ENCODE results near the gene CRKL.
"Not testable (repeated sequence)": the region's sequence is repeated elsewhere in the genome, so short reads cannot be mapped to it uniquely, and the experiment has no call there.

CRKL gene

DNA sequence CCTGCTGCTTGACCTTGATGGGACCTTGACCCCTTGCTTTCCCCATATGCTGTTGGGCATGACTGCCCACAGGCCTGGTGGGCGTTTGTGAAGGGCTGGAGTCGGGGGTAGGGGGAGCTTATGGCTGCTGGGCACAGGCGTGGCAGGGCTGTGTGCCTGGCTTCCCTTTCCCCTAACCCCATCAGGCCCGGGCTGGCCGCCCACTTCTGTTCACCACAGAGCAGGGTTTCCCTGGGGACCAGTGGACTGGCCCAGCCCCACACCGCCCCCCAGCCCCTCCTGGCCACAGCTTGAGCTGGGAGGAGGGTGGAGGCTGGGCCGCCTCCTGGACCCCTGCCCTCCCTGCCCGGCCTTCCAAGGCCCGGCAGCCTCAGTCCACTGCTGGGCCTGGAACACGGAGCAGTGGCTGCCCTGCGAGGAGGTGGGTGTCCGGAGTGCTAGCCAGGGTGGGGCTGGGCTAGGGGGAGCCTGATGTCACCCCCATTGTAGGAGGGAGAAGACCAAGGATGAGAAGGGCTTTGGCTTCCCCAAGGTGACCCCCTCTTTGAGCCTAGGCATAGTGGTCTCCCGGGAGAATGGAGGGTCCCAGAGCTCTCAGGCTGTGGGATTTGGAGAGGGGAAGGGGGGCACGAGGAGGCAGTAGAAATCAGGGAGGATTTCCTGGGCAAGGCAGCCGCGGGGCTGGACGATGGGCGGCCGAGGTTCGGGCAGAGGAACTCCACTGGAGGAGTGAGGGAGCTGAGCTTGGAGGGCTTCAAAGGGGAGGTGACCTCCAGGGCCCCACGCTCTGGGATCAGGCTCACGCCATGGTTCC is 49.9 kb downstream of the CRKL start, which contains the start of gene AIFM3:
Gene AIFM3 (plus strand): TSS at position 373 of the 814 bp plus-strand sequence. CDS start 690 bp downstream, outside the sequence.
- DNase-seq (ENCODE audit: low read depth, low spot score) = no peak

DNA sequence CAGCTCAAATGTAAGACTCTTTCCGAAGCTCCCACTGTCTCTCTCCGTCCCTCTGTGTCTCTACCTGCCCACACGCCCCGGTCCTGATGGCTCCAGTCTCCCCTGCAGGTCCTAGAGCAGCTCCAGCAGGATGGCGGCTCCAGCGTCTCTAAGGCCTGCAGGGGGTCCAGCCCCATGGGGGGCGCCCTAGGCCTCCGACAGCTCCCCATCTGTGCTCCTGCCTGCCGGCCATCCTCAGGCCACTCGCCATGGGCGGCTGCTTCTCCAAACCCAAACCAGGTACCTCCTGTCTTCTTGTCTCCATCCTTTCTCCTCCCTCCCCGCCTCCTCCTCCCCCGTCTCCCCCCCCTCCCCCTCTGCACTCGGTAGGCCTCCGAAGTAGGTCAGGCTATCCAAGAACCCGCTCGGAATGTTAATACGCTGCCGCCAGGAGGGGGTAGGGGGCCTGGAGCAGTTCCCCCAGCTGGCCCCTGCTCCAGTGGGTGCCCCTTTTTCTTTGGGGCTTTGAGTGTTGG is 50.5 kb downstream of the CRKL start:
- DNase-seq (ENCODE audit: low read depth, low spot score) = no peak

DNA sequence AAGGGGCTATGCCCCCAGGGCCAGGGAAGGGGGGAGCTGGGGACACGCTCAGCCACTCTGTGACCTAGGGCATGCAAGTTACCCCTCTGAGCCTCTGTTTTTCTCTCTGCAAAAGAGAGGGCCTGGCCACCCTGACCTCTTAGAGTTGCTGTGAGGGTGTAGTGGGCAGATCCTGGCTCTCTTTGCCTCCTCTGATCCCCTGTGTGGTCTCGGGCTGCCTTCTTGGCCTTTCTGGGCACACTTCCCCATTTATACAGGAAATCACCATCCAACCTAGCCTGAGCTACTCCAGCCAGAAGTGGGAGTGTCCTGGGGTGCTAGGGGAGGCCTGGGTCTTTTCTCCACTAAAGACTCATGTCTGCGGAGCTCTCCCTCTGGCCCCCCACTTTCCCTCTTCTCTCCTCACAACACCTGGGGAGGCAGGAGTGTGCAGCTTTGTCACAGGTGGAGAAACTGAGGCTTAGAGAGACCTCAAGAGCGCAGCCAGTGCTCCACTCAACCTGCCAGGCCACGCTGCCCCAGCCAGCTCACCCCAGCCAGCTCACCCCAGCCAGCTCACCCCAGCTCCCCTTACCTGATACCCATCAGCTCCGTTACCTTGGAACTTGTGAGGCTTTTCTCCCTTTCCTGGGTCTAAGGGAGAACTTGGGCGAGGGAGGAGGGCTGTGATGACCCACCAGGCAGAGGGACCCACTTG is 51.2 kb downstream of the CRKL start:
- DNase-seq (ENCODE audit: low read depth, low spot score) = no peak

DNA sequence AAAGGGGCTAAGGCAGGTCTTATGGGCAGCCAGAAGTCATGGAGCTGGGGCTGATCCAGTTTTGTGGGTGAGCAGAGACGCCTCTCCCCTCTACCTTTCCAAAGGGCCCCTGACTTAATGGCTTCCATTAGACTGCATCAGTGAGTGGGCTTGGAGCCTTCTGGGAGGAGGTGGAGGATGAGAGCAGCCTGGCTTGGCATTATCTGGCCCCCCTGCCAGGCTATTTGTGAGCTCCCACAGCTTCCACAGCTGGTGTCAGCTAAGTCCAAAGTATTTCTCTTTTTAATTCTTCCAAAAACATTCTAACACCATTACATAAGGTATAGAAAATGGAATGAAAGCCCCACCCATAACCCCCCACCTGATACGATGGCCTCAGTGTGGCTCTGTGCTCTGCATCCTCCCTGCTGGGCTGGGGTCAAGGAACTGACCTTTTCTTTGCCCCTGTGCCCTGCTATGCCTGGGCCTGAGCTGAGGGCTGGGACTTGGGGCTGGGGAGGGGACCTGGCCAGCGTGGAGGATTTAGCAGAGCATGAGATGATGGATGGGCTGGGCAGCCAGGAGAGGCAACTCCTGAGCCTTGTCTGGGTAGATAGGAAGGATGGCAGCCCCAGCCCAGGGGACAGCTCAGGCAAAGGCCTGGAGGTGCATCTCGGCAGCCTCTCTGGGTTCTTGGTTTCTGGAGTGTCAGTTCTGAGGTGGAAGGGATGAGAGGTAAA is 53.9 kb downstream of the CRKL start:
- no peak for DNase-seq (ENCODE audit: low read depth, low spot score)

DNA sequence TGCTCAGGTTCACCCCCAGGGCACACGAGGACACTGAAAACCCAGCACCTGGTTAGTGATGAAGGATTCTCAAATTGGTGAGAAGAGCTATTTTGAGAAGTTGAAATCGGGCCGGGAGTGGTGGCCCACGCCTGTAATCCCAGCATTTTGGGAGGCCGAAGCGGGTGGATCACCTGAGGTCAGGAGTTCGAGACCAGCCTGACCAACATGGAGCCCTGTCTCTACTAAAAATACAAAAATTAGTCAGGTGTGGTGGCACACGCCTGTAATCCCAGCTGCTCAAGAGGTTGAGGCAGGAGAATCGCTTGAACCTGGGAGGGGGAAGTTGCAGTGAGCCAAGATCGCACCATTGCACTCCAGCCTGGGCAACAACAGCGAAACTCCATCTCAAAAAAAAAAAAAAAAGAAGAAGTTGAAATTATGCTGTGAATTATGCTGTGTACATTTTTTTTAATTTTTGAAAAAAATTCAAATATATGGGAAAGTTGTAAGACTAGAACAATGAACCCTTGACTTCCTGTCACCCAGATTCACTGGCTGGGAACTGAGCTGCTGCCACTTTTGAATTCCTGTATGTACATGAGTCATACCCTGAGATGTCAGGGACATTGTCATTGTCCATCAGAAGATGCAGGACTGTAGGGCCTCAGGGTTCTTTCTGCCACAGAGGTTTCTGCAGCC is 54.9 kb downstream of the CRKL start:
- DNase-seq (ENCODE audit: low read depth, low spot score) = not testable (repeated sequence)

DNA sequence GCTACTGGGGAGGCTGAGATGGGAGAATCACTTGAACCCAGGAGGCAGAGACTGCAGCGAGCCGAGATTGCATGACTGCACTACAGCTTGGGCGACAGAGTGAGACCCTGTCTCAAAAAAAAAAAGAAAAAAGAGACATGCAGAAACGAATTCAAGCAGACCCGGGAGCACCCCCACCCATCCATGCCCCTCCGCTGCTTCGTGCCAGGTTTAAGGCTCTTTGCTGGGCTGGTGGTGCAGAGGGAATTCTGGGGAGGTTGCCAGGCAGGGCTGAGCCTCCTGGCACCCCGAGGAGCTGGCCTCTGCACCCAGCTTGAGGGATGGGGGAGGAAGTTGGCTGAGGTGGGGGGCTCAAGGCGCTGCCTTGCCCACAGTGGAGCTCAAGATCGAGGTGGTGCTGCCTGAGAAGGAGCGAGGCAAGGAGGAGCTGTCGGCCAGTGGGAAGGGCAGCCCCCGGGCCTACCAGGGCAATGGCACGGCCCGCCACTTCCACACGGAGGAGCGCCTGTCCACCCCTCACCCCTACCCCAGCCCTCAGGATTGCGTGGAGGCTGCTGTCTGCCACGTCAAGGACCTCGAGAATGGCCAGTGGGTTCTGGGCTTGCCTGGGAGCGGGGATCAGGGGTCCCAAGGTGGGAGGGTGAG is 55.8 kb downstream of the CRKL start:
- no peak for DNase-seq (ENCODE audit: low read depth, low spot score)

DNA sequence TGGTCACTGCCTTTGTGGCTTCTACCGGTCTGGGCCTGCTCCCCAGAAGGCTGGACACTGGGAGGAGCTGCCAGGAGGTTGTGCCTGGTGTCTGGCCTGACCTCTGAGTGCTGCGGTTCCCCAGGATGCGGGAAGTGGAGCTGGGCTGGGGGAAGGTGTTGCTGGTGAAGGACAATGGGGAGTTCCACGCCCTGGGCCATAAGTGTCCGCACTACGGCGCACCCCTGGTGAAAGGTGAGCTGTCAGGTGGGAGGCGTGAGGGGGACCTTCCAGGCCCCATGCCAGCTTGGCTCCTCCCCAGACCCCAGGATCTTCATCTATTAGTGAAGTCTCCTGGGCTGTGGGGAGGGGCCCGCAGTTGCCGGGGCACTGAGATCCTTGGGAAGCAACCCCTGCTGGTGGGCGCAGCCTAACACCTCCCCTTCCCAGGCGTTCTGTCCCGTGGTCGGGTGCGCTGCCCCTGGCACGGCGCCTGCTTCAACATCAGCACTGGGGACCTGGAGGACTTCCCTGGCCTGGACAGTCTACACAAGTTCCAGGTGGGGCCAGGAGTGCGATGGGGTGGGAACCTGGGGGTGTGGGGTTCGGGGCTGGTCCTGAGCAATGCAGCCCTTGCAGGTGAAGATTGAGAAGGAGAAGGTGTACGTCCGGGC is 56.6 kb downstream of the CRKL start:
- no peak for DNase-seq (ENCODE audit: low read depth, low spot score)

DNA sequence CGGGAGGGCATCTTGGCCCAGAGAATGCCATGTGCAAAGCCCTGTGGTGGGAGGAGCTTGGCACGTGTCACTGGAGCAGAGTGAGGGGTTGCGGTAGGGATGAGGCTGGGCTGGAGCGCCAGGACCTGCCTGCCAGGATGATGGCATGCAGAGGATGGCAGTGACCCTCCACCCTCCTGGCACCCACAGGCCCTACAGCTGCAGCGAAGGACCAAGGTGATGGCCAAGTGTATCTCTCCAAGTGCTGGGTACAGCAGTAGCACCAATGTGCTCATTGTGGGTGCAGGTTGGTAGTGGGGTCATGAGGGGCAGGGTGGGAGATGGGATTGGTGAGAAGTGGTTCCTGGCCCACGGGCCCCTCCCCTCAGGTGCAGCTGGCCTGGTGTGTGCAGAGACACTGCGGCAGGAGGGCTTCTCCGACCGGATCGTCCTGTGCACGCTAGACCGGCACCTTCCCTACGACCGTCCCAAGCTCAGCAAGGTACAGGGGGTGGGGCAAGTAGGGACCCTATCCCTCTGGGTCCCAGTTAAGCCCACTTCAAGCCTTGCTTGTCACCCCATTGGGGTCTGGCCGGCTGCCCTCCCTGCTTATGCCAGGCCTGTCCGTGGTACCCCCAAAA is 57.2 kb downstream of the CRKL start:
- DNase-seq (ENCODE audit: low read depth, low spot score) = no peak

DNA sequence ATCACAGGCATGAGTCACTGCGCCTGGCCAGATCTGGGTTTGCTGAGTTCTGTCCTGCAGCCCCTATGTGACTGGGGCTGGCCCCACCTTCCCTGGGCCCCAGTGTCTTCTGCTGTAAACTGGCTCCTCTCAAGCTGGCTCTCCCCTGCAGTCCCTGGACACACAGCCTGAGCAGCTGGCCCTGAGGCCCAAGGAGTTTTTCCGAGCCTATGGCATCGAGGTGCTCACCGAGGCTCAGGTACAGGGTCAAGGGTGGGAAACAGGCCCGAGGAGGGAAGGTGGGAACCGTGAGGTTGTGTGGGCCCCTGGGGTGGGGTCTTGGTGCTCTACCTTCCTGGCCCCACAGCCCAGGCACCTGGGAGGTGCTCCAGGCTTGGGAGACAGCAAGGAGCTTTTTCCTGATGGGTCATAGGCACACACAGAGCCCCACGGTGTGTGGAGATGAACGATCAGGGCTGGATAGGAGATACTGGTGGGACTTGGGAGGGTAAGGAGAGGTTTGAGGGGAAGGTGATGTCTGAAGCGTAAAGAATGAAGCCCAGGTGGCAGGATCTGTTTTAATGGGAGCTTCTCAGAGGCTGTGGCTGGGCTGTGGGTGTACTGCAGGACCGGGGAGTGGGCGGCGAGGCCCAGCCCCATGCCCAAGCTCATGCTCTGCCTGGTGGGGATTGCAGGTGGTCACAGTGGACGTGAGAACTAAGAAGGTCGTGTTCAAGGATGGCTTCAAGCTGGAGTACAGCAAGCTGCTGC is 58.5 kb downstream of the CRKL start:
- DNase-seq (ENCODE audit: low read depth, low spot score) = no peak

DNA sequence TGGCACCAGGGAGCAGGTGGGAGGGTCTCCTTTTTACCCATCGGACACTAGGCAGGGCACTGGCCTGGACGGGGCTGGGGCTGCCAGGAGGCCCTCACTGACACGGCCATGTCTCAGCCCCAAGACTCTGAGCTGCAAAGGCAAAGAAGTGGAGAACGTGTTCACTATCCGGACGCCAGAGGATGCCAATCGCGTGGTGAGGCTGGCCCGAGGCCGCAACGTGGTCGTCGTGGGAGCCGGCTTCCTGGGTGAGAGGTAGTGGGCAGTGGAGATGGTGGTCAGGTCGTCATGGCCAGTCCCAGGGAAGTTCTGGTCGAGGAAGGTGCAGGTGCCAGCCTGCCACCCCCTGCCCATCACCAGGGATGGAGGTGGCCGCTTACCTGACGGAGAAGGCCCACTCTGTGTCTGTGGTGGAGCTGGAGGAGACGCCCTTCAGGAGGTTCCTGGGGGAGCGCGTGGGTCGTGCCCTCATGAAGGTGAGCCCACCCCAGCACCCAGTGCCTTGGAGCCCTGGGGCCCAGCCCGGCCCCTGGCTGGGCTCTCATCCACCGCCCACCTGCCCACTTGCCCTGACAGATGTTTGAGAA is 59.2 kb downstream of the CRKL start:
- DNase-seq (ENCODE audit: low read depth, low spot score) = no peak

DNA sequence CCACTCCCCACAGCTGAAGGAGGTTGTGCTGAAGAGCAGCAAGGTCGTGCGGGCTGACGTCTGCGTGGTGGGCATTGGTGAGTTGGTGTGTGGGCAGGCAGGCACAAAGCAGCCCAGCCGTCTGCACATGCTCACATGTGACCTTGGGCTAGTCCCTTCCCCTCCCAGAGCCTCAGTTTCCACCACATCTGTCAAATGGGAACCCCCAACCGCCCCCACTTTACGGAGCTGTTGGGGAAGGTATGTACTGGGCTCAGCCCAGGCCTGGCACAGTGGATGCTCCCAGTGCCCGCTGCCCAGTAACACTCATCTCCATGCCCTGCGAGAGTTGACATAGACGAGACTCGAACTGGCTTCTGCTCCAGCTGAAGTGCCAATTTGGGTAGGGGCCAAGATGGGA is 59.8 kb downstream of the CRKL start:
- DNase-seq (ENCODE audit: low read depth, low spot score) = no peak

DNA sequence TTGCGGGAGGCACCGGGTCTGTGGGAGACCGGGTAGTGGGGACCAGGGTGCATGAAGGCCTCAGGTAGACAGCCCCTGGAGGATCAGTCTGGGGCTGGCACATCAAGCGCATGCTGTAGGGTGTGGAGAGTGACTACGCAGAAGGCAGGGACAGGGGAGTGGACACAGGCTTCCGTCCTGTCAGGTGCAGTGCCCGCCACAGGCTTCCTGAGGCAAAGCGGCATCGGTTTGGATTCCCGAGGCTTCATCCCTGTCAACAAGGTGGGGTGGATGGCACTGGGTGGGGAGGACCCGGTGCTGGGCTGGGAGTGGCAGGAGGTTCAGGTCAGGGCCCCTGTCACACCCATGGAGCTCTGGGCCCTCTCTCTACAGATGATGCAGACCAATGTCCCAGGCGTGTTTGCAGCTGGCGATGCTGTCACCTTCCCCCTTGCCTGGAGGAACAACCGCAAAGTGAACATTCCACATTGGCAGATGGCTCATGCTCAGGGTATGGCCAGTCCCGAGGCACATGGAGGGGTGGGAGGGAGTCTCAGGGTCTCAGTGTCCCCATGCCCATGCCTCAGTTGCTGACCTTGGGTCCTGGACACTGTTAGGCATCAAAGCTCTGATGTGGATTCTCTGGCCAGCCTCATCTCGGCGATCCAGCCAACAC is 60.4 kb downstream of the CRKL start:
- no peak for DNase-seq (ENCODE audit: low read depth, low spot score)

DNA sequence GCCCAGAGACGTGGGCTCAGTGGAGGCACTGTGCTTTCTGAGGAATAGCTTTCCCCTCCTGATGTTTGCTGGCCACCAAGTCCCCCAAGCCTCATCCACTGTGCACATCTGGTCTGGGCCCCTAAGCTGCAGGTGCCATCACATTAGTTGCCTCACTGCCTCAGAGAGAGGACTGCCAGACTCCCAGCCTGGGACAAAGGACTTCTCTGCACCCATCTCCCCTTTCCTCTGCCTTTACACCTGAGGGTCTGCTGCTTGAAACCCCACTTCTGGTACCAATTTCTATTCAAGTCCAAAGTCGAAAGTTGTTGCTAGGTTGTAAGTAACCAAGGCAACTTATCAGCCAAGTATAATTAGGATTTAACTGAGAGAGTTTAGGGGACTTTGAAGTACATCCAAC is 61.2 kb downstream of the CRKL start:
- no peak for DNase-seq (ENCODE audit: low read depth, low spot score)

DNA sequence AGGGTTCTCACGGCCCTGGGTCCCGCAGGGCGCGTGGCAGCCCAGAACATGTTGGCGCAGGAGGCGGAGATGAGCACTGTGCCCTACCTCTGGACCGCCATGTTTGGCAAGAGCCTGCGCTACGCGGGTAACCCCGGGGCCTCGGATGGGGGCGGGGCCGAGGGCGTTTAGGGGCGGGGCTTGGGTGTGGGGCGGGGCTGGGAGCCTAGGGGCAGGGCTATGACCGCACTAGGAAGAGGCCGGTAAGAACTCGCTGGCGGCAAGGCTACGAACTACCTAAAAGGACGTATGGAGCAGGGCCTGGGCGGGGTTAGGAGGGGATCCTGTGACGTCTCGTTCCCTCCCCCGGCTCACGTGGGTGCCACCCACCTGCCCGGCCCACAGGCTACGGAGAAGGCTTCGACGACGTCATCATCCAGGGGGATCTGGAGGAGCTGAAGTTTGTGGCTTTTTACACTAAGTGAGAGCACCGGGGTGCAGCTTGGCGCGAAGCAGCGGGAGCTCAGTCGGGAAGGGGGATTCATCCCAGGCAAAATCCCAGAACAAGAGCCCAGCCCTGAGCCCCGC is 62.1 kb downstream of the CRKL start:
- no peak for DNase-seq (ENCODE audit: low read depth, low spot score)

DNA sequence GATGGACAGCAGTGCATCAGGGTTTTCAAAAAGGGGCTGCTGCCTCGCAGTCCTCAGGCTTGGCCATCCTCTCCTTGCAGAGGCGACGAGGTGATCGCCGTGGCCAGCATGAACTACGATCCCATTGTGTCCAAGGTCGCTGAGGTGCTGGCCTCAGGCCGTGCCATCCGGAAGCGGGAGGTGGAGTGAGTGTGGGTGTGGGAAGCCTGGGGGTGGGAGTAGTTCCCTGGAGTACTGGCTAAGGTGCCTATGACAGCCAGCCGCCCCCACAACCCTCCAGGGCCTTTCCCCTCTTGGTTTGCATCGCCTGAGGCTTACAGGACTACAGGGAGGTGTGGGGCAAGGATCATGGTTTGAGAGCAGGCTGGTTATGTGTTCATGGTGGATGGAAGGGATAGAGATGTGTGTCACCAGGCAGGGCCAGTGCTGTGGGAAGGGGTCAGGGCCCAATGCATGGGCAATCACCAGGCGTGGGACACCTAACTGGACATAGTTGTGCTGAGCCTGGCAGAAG is 62.8 kb downstream of the CRKL start:
- no peak for DNase-seq (ENCODE audit: low read depth, low spot score)

DNA sequence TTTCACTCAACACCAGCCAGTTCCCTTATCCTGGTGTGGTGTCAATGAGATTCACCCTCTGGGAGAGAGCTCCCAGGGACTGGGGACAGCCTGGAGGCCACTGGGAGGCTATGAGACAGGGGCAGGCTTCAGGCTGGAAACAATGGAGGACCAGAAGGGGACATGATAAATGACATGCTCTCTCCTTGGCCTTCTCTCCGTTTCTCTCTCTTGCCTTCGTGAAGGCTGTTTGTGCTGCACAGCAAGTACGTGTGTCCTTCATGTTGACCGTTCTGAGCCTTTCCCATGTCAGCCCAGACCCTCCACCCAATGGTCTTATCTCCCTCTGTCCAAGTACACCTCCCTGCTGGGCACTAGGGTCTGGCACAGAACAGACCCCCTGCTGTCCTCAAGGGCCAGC is 63.3 kb downstream of the CRKL start:
- no peak for DNase-seq (ENCODE audit: low read depth, low spot score)

DNA sequence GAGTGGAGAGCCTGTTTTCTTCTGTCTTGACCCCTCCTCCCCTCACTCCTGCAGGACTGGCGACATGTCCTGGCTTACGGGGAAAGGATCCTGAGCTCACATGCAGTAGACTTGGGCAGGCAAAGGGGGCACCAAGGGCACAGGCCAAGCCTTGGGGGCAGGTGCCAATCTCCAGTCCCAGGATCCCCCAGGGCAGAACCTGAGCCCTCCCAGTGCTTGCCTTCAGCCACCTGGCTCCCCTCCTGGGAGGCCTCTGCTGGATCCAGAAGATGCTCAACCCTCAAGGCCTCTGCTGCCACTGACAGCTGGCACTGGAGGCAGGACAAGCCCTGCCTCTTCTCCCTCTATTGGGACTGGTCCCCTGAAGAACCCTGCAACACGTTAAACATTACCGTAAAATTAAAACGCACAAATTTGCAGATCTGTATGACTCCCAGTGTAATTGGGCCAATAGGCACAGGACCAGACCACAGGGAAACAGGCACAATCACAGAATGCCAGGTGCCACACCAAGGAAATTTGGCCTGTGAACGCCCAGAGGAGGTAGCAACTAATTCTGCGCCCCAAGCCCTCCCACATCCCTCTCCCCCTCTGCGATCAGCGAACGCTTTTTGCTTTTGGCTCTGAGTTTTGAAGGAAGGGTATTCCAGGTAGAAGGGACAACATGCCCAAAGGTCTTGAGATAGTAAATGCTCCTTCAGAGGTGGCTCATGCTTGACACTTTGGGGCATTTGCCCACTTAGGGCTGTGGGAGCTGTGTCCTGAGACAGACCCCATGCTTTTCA is 63.9 kb downstream of the CRKL start:
- no peak for DNase-seq (ENCODE audit: low read depth, low spot score)
